Activated CD8-positive, alpha-beta memory T cell treated with anti-CD3 and anti-CD28 coated beads, Interleukin-2, amount 50 U/mL, for 1 hour (primary cell): Measurements from ENCODE around the gene SCO1.
"Not testable (repeated sequence)": the region's sequence is repeated elsewhere in the genome, so short reads cannot be mapped to it uniquely, and the experiment has no call there.

Experiments
- DNase-seq: peaks from one replicate; pipeline ENCODE4 v3.0.0-alpha.2; 2020; ENCODE audit errors: extremely low read depth

Gene SCO1

GRCh38 chr17:10726196-10726595 is 28.9 kb upstream of the SCO1 start:
- no peak for DNase-seq

- DNase-seq = no peak
These were observed 27.9 kb upstream of the SCO1 start for GRCh38 chr17:10725262-10725661.

- no peak for DNase-seq
These were observed 27.3 kb upstream of the SCO1 start for GRCh38 chr17:10724546-10725195.

- DNase-seq = no peak
These were observed 21.2 kb upstream of the SCO1 start for GRCh38 chr17:10718547-10718946.

GRCh38 chr17:10716218-10716617 is 18.9 kb upstream of the SCO1 start:
- no peak for DNase-seq

GRCh38 chr17:10713318-10713717 is 16.0 kb upstream of the SCO1 start:
- DNase-seq = no peak

GRCh38 chr17:10705727-10706126 is 8.4 kb upstream of the SCO1 start:
- no peak for DNase-seq

- DNase-seq = no peak
These were observed 5.2 kb upstream of the SCO1 start for GRCh38 chr17:10702574-10702973.

GRCh38 chr17:10699856-10700255 is 2.5 kb upstream of the SCO1 start:
- DNase-seq = no peak

- DNase-seq = no peak
These were observed 924 bp upstream of the SCO1 start for GRCh38 chr17:10698096-10698818.

- DNase-seq = not testable (repeated sequence)
These were observed 1.4 kb downstream of the SCO1 start for GRCh38 chr17:10695875-10696407.

GRCh38 chr17:10687499-10687898 is 9.8 kb downstream of the SCO1 start:
- no peak for DNase-seq

GRCh38 chr17:10683853-10684252 is 13.5 kb downstream of the SCO1 start:
- no peak for DNase-seq

- no peak for DNase-seq
These were observed 15.4 kb downstream of the SCO1 start for GRCh38 chr17:10681866-10682446.

- DNase-seq = no peak
These were observed 22.6 kb downstream of the SCO1 start for GRCh38 chr17:10674704-10675103.

- DNase-seq = no peak
These were observed 24.0 kb downstream of the SCO1 start for GRCh38 chr17:10673312-10673711.

- DNase-seq = no peak
These were observed 28.6 kb downstream of the SCO1 start for GRCh38 chr17:10668775-10669174.

GRCh38 chr17:10666906-10667305 is 30.4 kb downstream of the SCO1 start:
- DNase-seq = no peak

- DNase-seq = no peak
These were observed 32.8 kb downstream of the SCO1 start for GRCh38 chr17:10664571-10664970.

- DNase-seq = no peak
These were observed 34.1 kb downstream of the SCO1 start for GRCh38 chr17:10663231-10663630.

GRCh38 chr17:10661437-10661836 is 35.9 kb downstream of the SCO1 start:
- no peak for DNase-seq

GRCh38 chr17:10657879-10658278 is 39.5 kb downstream of the SCO1 start:
- no peak for DNase-seq

GRCh38 chr17:10657148-10657547 is 40.2 kb downstream of the SCO1 start, which contains the start of gene MYH3:
MYH3 (minus strand) TSS chr17:10657309; CDS start chr17:10655064, 2,245 bp downstream.
- no peak for DNase-seq
